Activated CD4-positive, alpha-beta T cell treated with anti-CD3 and anti-CD28 coated beads for 1 hour (primary cell): ENCODE measurements around the gene SYT3.

Experiments
- DNase-seq: peaks from one replicate; pipeline ENCODE4 v3.0.0-alpha.2; 2020

Gene SYT3, protein sequence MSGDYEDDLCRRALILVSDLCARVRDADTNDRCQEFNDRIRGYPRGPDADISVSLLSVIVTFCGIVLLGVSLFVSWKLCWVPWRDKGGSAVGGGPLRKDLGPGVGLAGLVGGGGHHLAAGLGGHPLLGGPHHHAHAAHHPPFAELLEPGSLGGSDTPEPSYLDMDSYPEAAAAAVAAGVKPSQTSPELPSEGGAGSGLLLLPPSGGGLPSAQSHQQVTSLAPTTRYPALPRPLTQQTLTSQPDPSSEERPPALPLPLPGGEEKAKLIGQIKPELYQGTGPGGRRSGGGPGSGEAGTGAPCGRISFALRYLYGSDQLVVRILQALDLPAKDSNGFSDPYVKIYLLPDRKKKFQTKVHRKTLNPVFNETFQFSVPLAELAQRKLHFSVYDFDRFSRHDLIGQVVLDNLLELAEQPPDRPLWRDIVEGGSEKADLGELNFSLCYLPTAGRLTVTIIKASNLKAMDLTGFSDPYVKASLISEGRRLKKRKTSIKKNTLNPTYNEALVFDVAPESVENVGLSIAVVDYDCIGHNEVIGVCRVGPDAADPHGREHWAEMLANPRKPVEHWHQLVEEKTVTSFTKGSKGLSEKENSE

DNA sequence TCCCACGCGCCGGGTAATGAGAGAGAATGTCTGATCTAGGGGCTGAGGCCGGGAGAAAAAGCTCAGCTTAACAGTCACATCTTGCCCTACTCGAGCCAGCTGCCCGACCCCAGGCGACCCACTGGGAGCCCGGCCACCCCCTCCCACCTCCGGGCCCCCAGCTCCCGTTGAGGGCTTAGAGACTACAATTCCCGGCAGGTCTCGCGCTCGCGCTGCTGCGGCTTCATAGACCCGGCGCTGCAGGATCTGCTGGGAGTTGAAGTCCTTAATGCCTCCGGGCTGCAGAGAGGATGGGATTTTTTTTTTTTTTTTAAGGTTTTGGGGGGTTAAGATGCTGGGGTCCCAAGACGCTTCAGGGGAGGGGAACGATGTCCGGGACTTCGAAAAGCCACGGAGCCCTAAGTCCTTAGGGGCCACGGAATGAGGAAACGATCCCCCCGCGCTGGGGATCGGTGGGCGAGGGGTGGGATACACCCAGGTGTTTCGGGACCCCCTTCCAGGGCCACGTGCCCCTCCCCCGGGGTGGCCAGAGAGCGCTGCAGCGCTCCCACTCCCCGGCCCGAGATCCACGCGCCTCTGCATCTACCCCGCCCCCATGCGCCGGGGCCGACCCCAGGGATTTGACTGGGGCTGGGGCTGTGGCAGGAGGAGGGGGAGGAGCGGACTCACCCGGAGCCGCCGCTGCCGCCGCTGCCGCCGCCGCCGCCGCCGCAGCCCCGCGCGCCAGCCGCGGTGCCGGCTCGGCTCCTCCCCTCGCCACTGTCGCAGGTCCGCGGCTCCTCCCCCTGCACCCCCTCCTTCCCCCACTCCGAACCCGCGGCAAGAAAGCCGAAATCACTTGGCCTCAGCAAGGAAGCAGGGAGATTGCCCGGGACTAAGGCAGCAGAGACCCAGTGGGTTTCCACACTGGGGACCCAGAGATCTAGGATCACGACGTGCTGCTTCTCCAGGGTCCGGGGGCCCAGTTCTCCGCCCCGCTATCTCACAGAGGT lies at the start of gene SYT3:
TSS of gene SYT3 (minus strand) at position 761 of the 992 bp plus-strand sequence. CDS start 2,470 bp downstream, outside the sequence.
- DNase-seq, result peak; percentile 19

- no peak for DNase-seq
Observed at GRCh38 chr19:50688766-50689165, 49.1 kb upstream of the SYT3 start.

DNA sequence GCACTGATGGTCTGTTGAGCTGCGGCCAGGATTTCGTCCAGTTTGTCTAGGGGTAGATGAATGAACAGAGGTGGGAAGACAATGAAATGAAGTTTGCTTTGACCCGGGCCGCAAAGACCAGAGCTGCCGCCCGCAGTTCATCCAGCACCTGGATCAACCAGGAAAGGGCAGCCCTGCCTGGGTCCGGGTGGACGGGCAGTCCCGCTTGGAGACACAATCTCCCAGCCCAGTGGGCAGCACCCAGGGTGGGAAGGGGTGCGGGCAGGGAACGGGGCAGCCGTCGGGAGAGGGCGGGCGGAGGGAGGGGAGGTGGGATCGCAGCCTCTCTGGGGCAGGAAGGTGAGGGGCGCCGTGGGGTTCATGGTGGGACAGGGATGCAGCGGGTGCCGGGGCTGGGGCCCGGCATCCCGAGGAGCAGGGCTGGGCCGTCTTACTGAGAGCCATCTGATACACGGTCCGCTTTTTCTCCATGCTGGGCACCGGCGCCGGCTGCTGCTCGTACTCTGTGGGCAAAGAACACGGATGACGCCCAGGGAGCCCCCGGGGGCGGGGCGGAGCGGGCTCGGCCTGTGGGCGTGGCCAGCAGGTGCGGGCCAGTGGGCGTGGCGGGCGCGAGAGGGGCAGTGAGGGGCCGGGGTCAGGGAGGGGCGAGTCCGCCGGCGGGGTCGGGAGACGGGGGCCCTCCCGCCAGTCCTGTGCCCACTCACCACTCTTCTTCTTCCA lies 46.8 kb upstream of the SYT3 start:
- DNase-seq, result no peak

DNA sequence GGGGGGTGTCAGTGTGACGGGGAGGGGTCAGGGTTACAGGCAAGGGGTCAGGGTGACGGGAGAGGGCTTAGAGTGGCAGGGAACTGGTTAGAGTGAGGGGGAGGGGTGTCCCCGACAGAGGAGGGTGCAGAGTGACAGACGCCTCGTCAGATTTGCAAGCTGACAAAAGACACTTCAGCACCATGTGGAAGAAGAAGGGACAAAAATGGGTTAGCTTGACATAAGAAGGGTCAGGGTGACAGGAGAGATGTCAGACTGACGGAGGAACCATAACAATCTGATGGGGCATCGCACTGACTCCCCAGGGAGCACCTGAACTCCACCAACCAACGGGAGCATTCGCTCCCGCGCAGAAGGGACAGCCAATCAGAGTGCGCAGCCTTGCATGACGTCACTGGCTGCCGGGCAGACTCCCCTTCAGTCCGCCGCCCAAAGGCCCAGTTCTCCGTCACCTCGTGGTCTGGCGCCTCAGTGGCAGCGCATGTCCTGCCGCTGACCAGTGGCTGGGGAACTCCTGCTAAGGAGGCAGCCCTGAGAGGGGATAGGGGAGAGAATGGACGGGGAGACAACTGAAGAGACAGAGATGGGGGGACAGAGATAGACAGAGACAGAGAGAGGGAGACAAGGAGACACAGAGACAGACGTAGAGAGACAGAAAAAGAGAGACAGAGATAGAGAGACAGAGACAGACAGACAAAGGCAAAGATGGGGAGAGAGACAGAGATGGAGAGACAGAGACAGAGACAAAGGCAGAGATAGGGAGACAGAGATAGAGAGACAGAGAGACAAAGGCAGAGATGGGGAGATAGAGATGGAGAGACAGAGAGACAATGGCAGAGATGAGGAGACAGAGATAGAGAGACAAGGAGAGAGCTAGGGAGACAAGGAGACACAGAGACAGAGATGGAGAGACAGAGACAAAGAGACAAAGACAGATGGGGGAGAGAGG lies 39.8 kb upstream of the SYT3 start:
- DNase-seq, result peak; percentile 61

GRCh38 chr19:50678323-50678722 lies 38.6 kb upstream of the SYT3 start:
- no peak for DNase-seq

GRCh38 chr19:50677636-50678035 lies 38.0 kb upstream of the SYT3 start:
- no peak for DNase-seq

GRCh38 chr19:50676625-50677197 lies 37.0 kb upstream of the SYT3 start:
- DNase-seq, result no peak

DNA sequence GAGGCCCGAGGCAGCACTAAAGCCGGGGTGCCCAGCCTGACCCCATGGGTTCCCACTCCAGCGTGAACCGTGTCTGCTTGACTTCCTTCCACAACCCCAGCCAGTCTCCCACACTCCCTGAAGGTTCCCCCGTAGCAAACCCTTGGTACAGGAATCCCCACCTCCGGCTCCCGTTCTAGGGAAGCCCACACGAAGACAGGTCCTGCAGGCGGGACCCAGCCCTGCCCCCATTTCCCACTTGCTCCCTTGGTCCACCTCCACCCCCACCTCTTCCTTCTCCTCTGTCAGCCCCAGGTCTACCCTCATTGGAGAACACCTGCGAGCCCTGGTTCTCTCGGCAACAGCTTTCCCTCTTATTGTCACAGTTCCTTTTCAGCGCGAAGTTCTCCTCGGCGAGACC lies 33.4 kb upstream of the SYT3 start:
- DNase-seq, result no peak

GRCh38 chr19:50670102-50670380 lies 30.4 kb upstream of the SYT3 start:
- no peak for DNase-seq

DNA sequence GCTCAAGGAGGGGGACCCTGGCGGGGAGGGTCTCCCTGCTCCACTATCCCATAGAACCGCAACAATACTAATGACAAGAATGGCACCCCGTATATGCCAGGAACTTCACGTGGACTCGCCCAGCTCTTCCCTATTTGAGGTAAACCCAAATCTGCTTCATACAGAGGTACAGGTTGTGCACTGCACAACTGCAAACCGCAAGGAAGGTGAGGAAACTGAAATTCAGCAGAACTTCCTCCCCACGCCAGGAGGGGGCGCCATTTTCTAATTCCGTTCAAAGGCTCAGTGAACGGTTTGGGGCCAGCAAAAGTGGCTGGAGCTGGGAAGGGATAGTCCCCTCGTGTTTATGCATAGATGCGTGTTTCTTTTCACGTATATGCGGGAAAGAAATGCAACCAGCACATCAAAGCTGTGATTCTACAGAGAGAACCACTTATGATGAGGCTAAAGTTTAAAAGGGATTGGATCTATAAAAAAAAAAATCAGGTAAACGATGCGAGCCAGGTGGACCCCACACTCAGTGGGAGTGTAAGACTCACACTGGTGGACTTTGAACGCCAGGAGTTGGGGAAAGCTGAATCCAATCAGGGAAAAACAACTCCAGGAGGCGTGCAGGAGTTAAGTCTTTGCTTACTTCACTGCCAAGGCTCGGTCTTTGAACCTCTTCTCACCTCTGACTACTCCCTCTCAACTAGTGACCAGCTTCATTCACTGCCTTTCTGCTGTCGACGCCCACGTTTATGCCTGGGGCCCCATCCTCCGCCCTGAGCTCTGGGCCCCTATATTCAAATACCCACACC lies 29.8 kb upstream of the SYT3 start:
- DNase-seq, result no peak

DNA sequence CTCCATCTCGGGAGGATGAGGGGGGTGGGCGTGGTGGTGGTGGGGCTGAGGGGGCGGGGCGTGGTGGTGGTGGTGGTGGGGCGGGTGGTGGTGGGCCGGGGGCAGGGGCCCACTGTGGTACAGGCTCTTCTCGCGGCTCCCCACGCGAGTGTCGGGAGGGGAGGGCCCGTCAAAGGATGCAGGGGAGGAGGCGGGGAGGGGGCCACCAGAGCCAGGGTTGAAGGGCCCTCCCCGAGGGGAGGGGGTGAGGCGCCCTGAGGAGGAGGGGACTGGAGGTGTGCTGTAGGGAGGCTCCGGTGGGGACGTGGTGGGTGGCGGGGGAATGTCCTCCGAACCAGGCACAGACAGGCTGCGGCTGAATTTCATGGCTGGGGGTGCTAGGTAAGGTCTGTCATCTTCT lies 29.2 kb upstream of the SYT3 start:
- DNase-seq, result no peak

- no peak for DNase-seq
Observed at GRCh38 chr19:50668416-50668815, 28.7 kb upstream of the SYT3 start.

- DNase-seq, result no peak
Observed at GRCh38 chr19:50667759-50668231, 28.1 kb upstream of the SYT3 start.

- DNase-seq, result no peak
Observed at GRCh38 chr19:50667177-50667758, 27.6 kb upstream of the SYT3 start.

DNA sequence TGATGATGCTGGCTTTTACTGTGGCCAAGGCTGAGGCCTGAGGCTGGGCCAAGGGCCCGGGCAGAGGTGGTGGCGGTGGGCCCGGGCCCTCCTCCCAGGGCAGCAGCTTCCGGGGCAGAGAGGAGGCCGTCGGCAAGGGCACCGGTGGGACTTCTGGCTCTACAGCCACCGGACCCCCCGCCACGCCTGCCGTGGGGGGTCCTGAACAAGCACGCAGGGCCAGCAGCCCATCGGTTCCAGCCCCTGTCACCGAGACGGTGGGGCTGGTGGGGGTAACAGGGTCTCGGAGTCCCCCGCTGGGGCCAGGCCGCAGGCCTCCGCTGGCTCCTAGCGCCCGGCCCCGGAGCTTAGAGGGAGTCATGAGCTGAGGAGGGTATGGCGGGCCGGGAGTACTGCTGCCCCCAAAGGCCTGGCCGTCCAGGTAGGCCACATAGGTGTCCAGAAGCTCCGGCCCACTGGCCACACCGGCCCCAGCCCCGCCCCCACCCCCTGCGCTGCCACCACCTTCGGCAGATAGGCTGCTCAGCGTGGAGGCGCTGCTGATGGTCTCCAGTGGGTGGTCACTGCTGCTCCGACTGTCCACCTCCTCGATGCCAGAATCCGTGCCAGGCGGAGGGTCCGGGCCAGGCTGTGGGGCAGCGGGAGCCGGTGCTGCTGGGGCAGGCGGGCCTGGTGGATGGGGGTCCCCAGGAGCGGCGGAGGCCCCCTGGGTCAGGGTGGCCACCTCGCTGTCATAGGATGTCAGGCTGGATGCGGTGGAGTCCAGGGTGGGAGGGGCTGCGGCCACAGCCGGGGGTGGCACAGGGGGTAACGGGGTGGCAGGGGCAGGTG lies 26.9 kb upstream of the SYT3 start:
- DNase-seq, result no peak

GRCh38 chr19:50664204-50664603 lies 24.5 kb upstream of the SYT3 start:
- no peak for DNase-seq

- no peak for DNase-seq
Observed at GRCh38 chr19:50663482-50663790, 23.8 kb upstream of the SYT3 start.

GRCh38 chr19:50662651-50663481 lies 23.2 kb upstream of the SYT3 start:
- DNase-seq, result no peak
